ENCODE data around the gene LRRK1.

Gene LRRK1

GRCh38 chr15:101025501-101025885, 106.3 kb downstream of the LRRK1 start:
- no peak for DNase-seq

- DNase-seq: no peak
Measured at GRCh38 chr15:101025896-101026631, 106.9 kb downstream of the LRRK1 start.

GRCh38 chr15:101026656-101027272, 107.6 kb downstream of the LRRK1 start:
- DNase-seq: no peak

- DNase-seq: no peak
Measured at GRCh38 chr15:101027273-101027901, 108.2 kb downstream of the LRRK1 start.

- DNase-seq: no peak
Measured at GRCh38 chr15:101027920-101028319, 108.8 kb downstream of the LRRK1 start.

- no peak for DNase-seq
Measured at GRCh38 chr15:101028321-101028720, 109.2 kb downstream of the LRRK1 start.

GRCh38 chr15:101028772-101029438, 109.7 kb downstream of the LRRK1 start:
- DNase-seq: no peak

GRCh38 chr15:101029971-101030661, 111.0 kb downstream of the LRRK1 start:
- no peak for DNase-seq

GRCh38 chr15:101031213-101031612, 112.1 kb downstream of the LRRK1 start:
- no peak for DNase-seq

GRCh38 chr15:101033801-101034200, 114.6 kb downstream of the LRRK1 start:
- DNase-seq: no peak

GRCh38 chr15:101035611-101036010, 116.5 kb downstream of the LRRK1 start:
- DNase-seq: no peak

- DNase-seq: no peak
Measured at GRCh38 chr15:101036189-101036588, 117.0 kb downstream of the LRRK1 start.

GRCh38 chr15:101037090-101037830, 118.1 kb downstream of the LRRK1 start:
- no peak for DNase-seq

GRCh38 chr15:101038327-101039003, 119.3 kb downstream of the LRRK1 start:
- DNase-seq: no peak

- no peak for DNase-seq
Measured at GRCh38 chr15:101039461-101039860, 120.3 kb downstream of the LRRK1 start.

GRCh38 chr15:101042320-101042719, 123.2 kb downstream of the LRRK1 start:
- peak; percentile 7 for DNase-seq

- peak; percentile 15 for DNase-seq
Measured at GRCh38 chr15:101043011-101043410, 123.9 kb downstream of the LRRK1 start.

- peak; percentile 4 for DNase-seq
Measured at GRCh38 chr15:101043911-101044624, 124.9 kb downstream of the LRRK1 start.

GRCh38 chr15:101044625-101045235, 125.6 kb downstream of the LRRK1 start:
- DNase-seq: peak; percentile 2

- DNase-seq: peak; percentile 0
Measured at GRCh38 chr15:101045236-101045646, 126.1 kb downstream of the LRRK1 start.
